Head of caudate nucleus (tissue), 42 donors: Measurements from ENCODE around the gene IQSEC1.

Experiments used
- DNase-seq, 42 donors: peaks; one replicate each; pipeline versions ENCODE4 v3.0.0 to v3.0.0-alpha.2; 2020 to 2021; ENCODE audit warnings: mixed read lengths in 7 of 42
- intact Hi-C: fragments of 100-400 bp; cut with DNase I; formaldehyde crosslinking; loops from one replicate; pipeline ENCODE4 v1.15.0; 2022

IQSEC1 gene

DNA sequence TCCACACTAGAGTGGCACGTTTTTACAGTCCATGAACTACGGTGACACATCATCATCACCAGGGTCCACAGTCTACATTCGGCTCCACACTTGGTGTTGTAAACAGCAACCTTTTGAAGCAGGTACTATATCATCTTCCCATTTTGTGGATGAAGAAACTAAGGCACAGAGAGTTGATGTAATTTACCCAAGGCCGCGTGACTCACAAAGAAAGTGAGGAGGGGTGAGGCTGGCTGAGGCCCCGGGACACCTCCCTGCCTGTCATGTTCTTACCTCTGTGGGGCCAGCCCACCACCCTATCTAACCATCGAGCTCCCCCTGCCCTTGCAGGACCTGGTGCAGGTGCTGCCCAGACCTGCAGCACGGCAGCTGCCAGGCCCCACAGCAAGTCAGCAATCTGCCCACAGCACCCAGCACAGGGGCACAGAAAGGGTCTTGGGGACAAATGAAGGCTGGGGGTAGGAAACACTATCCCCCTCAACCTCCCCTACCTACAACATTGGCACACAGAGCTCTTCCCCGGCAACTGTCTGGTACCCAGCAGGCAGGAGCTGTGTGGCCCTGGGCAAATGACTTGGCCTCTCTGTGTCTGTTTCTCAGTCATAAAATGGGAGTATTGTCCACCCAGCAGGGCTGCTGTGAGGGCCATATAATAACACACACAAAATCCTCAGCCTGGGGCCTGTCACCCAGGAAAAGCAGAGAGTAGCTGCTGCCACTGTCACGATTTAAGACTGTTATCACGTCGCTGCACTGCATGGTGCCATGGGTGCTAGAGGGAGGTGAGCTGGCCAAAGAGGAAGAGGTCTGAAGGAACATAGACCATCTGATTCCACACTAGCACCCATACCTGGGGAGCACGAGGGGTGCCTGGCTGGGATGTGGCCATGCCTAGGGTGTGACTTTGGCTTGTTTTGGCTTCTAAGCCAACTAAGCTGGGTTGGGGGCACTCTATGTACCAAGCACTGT is 115.1 kb downstream of the IQSEC1 start:
- DNase-seq: no peak
- intact Hi-C loops: no loop called here

DNA sequence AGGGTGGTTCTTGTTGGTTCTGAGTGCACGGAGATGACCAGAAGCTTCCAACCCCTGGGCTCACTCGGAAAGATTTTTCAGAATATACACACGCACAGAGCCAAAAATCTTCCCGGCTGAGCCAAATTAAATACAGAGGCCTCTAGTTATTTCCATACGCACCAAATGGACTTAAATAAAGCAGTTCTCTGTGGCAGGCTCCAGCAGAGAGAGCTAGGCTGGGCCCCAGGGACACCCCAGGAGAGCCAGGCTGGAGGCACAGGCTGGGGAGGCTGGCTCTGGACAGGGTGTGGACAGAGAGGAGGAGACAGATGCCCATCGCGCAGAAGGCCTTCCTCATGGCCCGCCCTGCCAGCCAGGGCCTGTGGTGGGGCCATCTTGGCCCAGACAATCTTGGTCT is 115.9 kb downstream of the IQSEC1 start:
- intact Hi-C loops: no loop called here
- no peak for DNase-seq

DNA sequence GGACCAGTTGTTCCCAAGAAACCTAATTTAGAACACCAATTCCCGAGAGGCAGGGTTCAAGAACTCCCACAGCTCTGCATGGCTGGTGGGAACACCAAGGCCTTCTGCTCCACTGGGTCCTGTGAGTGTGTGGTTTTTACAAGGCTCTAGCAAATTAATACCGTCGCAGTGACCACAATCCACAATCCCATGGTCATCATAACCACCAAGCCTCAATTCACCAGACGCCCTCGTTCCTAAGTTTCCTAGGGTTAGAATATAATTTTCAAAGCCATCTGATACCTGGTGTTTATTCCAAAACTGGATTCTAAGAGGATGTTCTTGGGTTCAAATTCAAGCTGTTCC is 116.9 kb downstream of the IQSEC1 start:
- no peak for DNase-seq
- intact Hi-C loops: no loop called here

DNA sequence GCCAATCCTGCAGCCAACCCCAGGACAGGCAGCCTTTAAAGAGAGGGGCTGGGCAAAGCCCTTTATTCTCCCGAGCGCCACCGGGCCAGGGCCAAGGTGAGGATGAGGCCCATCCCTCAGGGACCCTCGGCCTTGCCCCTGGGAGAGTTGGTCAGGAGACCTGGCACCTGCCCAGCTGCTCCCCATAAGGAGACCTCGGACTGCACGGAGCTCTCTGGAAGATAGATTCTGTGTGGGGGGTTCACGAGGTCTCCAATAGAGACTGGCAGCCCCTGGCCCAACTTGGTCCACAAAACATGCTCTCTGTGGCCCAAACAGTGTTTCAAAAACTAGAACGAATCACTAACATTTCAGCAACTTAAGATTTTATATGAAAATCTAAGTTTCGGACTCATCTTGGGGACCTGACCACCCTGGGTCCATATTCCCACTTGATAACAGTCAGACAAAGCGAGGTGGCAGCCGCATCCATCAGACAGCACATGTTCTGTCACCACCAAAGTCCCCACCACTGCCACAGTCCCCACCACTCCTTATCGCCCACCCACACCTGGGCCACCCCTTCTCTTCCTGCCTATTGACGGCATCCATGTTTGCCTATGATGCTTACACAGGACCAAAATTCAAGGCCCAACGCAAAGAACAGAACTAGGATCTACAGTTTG is 117.4 kb downstream of the IQSEC1 start:
- no peak for DNase-seq
- intact Hi-C loops: no loop called here

DNA sequence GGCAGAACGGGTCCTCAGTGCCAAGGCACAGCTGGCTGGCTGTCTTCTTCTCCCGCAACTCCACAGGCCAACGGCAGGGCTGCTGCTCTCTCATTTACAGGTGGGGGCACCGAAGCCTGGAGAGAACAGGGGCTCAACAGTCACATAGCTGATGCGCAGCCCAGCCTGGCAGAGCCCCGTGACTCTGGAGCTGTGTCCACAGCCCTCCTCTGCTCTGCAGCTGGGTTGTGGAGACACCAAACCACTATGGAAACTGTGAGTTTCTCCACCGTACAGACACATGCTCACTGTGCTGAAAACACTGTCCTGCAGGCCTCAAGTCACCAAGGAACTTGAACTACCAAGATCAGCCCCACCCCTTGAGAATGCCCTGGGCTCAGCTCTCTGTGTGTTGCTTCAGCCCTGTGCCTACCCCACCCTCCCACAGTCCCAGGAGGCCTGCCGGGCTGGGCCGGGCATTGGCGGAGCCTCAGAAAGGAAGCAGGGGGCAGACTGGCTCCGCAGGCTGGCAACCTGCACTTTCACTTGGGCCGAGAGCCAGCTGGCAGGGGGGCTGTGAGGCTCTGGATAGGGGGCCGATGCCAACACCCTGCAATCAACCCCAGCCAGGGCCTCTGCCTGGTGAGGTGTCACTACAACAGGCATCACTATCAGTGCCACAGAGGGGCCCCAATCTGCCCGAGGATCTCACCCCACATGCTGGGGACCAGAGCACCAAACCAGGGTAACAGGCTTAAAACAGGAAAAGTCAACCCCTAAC is 118.2 kb downstream of the IQSEC1 start:
- intact Hi-C loops: no loop called here
- DNase-seq: peak in 39 of 42 donors; percentile 39 to 84 (median 69)

DNA sequence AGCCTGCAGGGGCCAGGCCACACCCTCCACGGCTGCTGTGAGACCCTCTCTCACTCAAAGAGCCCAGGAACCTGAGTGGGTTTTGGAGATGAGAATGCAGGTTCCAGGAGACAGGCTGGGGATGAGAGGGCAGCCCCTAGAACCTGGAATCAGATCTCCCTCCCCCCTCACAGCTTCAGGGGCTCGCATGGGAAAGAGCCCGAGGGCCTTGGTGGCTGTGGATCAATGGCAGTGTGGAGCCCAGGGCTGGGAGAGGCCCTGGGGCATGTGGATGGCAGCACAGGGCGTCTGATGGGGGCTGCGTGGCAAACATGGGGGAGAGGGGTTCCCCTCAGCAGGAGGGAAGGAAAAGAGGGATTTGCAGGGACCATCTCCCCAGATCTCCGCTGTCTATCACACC is 119.0 kb downstream of the IQSEC1 start:
- intact Hi-C loops: no loop called here
- DNase-seq: no peak

DNA sequence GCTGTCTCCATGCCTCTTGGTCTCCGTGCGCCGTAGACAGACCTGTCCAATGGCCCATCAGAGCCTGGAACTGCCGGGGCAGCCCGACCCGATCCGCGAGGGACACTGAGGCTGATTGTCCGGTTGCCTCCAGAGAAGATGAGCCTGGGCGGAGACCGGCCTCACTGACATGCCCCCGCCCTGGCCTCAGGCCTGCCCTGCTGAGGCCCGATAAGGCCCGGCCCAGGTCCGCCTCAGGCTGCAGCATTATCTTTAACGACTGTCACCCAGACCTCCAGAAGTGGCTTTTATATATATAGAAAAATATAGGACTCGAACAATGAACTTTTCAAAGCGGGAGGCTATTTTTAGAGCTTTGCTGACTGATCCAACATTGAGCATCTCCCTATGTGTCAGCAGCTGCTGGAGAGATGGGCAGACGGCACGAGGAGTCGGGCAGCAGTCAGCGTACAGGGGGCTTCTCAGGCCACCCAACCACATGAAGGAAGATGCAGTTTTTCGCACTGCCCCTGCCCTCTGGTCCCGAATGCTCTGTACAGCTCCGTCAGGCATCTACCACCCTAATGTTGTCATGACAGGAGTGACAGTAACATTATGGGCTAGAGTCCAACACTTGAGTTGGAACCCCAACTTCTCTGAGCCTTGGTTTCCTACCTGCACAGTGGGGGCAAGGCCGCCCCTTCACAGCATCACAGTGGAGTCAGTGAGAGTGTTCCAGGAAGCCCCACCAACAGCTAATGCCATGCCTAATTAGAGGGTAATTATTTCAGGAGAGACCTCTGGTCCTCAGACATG is 119.8 kb downstream of the IQSEC1 start:
- intact Hi-C loops: no loop called here
- peak in 3 of 42 donors; percentile 36 to 52 (median 51) for DNase-seq

DNA sequence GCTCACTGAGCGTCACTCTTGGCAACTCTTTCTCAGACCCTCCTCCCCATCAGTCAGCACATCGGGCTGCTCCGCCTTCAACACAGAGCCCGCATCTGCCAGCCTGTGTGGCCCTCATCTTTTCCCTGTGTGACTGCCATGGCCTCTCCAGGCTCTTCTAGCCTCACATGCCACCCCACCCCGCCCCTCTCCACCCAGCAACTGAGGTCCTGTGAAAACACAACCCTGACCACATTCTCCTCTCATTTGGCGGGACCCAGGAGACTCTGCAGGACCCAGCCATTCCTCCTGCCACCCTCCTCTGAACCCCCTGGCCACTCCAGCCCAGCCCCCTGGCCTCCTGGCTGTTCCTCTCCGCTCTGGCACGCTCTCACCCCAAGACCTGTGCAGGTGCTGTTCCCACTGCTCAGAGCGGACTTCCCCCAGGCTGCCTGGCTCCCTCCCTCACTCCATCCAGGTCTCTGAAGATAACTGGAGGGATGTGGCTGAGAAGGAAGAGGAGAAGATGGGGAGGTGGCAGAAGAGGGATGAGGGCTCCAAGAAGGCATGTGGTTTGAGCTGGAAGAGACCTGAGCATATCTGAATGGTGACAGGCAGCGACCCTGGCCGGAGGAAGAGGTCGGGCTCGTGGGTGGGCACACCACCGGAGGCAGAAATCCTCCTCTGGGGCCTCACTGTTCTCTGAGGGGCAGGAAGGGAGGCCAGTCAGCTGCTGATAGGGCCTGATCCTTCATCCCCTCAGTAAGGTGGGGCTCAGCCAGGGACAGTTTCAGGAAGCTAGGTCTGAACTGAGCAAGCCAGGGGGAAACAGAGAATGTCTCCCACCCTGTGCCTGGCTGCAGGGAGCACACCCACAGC is 120.7 kb downstream of the IQSEC1 start:
- DNase-seq: no peak
- intact Hi-C loops: no loop called here

DNA sequence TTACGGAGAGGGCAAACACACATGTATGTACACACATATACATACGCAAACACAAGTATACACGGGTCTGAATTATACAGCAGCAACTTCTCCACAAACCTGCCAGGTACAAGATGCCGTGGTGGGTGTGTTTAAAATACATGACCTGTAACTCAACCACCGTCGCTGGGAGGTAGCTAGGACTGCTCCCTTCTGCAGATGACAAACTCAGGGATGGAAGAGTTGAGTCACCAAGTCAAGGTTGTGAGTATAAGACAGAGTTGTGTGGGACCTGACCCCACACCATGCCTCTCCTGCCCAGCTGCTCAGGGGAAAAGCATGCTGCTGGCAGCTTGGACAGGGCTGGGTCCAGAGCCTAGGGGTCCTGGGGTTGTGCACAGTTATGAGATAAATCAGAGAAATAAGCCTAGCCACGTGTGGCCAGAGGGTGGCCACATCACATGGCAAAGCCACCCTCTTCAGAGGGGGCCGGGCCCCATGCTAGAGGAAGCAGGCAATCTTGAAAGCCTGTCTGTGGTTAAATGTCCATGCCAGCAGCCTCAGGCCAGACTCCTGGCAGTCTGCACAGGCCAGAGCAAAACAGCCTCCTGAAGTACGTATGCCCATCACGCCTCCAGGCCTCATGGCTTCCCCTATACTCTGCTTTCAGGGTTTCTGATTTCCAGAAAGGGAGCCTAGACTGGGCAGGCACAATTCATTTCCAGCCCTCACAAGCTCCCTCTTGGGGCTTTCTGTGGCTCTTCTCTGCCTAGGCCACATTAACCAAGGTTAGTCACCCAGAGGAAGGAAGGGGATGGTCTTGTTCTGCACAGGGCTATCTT is 124.1 kb downstream of the IQSEC1 start:
- DNase-seq: peak in 21 of 42 donors; percentile 28 to 65 (median 46)
- intact Hi-C loops: loop anchor here (10.0 kb wide), 1 partner anchor 284 kb away; the partner anchor contains the start of gene RAF1

DNA sequence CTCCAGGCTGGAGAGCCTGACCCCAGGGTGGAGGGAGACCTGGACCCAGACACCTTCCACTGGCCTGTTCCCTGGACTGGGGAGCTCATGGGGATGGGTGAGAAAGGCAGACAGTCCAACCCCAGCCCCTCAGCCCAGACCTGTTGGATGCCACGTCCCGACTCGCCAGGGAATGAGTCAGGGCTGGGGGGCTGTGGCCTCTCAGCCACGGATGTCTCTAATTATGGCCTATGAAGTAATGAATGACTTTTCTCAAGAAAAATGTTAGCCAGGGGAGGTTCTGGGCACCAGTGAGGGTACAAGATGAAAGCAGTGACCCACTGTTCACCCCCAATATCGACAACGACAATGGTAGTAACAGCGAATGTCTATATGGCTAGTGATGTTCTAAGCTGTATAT is 124.9 kb downstream of the IQSEC1 start:
- intact Hi-C loops: loop anchor here (10.0 kb wide), 1 partner anchor 284 kb away; the partner anchor contains the start of gene RAF1
- DNase-seq: no peak

DNA sequence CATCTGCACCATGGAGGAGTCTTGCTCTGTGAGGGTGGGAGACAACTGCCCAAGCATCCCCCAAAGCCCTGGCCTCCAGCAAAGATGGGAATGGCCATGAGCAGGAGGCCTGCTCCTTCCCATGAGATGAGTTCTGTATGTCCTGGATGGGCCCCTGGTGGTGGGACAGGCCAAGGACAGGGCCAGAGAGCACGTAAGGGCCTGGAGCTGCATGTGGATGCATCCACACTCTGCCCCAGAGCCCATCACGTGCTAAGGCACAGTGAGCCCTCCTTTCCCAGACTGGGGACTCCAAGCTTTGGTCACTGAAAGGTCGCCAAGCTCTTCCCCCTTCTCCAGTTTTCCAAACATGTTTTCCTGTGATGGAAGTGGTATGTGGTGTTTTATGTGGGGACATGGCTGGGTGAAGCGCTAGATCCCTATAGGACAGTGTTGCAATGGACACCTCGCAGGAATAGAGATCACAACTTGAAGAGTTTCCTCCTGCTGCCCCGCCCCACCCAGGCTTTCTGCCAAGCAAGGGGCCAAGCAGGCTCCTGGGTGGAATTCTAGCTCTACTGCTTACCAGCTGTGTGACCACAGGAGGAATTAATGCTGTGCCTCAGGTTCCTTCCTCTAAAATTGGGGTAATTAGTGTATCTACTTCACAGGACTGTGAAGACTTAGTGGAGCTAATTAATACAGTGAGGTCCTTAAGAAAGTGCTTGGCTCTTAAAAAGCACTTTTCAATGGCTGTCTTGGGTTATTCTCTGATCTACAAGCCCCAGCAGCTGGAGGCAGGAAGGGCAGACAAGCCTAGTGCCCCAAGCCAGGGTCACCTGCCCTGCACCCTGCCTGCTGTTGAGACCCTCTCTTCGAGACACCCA is 125.5 kb downstream of the IQSEC1 start:
- intact Hi-C loops: loop anchor here (10.0 kb wide), 1 partner anchor 283 kb away; the partner anchor contains the start of gene RAF1
- DNase-seq: no peak

DNA sequence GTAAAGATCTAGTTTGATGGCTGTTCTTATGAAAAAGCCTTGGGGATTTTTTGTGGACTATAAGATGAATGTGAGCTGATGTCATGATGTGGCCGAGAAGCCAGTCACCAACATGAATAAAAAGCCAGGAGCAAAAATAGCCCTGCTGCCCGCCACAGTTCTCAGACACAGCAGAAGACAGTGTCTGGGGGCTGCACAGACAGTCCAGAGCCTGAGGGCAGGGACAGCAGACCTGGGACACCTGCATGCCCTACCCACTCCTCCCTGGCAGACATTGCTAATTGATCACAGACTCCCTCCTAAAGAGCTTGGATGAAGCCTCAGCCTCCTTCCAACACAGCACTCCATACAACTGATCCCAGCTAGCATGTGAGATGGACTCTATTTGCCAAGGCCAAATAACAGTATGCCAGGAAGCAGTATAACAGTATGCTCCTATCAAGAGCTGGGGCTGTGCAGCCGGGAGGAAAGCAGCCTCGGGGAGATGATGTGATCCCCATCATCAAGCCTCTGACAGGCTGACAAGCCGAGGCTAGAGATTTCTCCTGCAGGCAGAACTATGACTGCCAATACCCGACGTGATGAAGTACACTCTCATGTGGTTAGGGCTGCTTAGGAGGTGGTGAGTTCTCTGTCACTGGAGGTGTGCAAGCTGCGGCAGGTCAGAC is 126.4 kb downstream of the IQSEC1 start:
- intact Hi-C loops: loop anchor here (10.0 kb wide), 1 partner anchor 282 kb away; the partner anchor contains the start of gene RAF1

DNA sequence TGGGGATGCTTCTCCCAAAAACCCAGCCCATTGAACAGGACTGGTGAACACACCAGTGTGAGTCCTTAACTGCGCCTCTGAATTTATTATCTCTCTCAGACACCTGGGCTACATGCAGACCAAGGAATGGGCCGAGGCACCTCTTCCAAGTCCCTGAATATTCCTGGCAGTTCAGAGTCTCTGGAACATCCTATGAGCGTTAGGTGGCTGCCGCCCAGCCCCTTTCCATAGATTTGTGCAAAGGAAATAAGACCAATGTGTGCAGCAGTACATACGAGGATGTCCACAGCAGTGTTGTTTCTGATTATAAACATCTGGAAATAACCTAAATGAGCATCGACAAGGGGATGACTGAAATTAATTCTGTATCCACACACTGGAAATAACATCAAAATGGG is 127.0 kb downstream of the IQSEC1 start:
- DNase-seq: no peak

More for the DNA sequence above, 126.4 kb downstream of the IQSEC1 start:
- DNase-seq: peak in 27 of 42 donors; percentile 22 to 76 (median 54)

DNA sequence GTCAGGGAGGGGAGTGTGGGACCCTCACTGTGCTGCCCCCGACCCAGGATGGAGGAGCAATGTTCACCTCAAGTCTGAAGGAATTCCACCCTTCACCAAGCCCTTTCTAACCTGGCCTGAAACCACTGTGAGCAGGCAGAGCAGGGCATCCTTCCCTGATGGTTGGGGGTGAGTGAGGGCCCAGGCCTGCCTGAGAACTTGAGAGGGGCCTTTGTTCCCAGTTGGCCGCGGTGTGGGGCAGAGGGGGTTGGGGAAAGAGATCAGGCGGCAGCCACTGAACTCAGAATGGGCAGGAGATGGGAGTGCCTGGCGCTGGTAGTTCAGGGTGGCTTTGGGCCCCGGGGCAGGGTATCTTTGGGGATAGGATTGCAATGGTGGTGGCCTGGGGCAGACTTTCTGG is 128.4 kb downstream of the IQSEC1 start:
- peak; percentile 67 to 94 (median 86) for DNase-seq
- intact Hi-C loops: loop anchor here (10.0 kb wide), 1 partner anchor 280 kb away; the partner anchor contains the start of gene RAF1

More for the DNA sequence above, 127.0 kb downstream of the IQSEC1 start:
- intact Hi-C loops: loop anchor here (10.0 kb wide), 1 partner anchor 281 kb away; the partner anchor contains the start of gene RAF1

DNA sequence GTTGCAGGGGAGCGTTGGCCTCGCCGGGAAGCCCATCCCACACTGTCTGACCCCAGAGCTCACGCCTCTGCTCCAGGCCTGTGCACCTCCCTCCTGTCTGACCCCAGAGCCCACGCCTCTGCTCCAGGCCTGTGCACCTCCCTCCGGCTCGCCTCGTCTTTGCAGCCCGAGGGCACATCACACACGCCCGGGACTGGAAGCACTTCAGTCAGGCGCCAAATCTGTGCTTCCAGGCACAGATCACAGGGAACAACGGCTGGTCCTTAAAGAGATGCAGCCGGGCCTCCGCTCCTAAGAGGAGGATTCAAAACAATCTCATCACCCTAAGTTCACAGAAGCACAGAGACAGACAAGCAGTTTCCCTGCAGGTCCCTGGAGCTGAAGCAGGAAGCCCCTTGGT is 128.8 kb downstream of the IQSEC1 start:
- DNase-seq: peak in 15 of 42 donors; percentile 29 to 71 (median 51)
- intact Hi-C loops: loop anchor here (10.0 kb wide), 1 partner anchor 280 kb away; the partner anchor contains the start of gene RAF1
